Activated CD8-positive, alpha-beta memory T cell treated with anti-CD3 and anti-CD28 coated beads for 24 hours (primary cell): ENCODE data around the gene FZR1.

Source experiments
- DNase-seq: peaks from one replicate; pipeline ENCODE4 v3.0.0-alpha.2; 2020

FZR1 gene

DNA sequence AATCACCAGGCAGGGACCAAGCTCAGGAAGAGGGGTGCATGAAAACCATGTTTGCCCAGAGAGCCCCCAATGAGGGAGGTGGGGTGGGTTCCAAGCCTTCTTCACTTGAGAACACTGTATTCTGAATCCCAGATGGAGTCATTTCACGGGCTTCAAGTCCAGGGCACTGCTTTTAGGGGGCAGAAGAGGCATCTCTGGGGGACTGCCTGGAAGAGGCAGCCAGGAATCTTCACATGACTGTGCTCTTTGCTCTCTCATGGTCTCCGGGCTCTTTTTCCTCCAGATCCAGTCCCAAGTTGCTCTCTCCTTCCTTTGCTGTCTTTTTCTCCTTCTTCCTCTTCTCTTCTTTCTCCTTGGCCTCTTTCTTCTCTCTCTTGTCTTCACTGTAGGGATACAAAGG lies 31.5 kb upstream of the FZR1 start:
- no peak for DNase-seq

- DNase-seq: no peak
These were observed 30.7 kb upstream of the FZR1 start for GRCh38 chr19:3475449-3475848.

DNA sequence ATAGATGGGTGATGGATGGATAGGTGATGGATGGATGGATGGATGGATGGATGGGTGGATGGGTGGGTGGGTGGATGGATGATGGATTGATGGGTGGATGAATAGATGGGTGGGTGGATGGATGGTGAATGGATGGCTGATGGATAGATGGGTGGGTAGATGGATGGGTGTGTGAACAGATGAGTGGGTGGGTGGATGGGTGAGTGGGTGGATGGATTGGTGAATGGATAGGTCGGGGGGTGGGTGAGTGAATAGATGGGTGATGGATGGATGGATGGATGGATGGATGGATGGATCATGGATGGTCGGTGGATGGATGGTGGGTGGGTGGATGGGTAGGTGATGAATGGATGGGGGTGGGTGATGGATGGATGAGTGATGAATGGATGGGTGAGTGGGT lies 29.3 kb upstream of the FZR1 start:
- DNase-seq: no peak

- no peak for DNase-seq
These were observed 28.6 kb upstream of the FZR1 start for GRCh38 chr19:3477506-3477905.

DNA sequence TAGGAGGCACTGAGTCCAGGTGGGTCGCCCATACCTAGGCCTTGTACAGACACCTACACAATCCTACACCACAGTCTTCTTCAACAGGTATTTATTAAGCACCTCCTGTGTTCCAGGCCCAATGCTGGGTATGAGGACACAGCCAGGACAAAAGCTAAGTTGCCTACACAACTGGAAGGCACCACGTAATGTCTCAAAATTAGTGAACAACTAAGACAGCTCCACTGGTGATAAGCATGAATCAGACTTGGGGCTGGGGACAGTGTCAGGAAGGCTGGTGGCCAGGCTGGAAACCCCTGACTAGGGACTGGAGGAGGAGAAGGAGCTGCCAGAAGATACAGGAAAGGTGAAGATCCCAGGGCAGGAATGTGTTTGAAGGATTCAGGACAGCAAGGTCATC lies 28.2 kb upstream of the FZR1 start:
- DNase-seq: no peak

GRCh38 chr19:3478409-3479176 lies 27.5 kb upstream of the FZR1 start:
- peak; percentile 70 for DNase-seq

GRCh38 chr19:3479177-3479833 lies 26.8 kb upstream of the FZR1 start:
- DNase-seq: no peak

- DNase-seq: no peak
These were observed 26.3 kb upstream of the FZR1 start for GRCh38 chr19:3479834-3480215.

DNA sequence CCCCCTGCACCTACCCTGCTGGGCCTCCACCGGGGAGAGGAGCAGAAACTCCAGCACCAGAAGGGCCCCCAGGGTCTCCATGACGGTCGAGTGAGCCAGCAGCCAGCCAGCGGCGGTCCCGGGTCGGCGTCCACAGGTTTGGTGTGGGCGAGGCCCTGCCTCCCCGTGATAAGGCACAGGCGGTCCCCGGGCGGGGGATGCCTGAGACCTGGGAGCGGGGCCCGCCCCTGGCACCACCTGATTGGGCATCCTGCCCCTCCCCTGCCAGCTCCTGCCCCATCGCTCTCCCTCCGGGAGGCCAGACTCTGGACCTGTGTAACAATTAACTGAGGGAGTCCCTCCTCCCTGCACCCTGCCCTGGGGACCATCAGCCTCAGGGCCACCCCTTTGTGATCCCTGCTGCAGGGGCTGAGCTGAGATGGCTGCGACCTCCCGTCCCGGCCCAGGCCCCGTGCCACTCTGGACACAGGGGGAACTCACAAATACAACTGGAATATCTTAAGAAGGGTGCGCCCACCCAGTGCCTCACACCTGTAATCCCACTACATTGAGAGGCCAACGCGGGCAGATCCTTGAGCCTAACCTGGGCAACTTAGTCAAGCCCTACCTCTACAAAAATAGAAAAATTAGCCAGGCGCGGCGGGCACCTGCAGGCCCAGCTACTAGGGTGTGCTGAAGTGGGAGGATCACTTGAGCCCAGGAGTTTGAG lies 25.6 kb upstream of the FZR1 start, which contains the start of gene SMIM24:
TSS of gene SMIM24 (minus strand) at position 143 of the 709 bp plus-strand sequence. CDS start at position 81, 62 bp downstream.
- DNase-seq: no peak

DNA sequence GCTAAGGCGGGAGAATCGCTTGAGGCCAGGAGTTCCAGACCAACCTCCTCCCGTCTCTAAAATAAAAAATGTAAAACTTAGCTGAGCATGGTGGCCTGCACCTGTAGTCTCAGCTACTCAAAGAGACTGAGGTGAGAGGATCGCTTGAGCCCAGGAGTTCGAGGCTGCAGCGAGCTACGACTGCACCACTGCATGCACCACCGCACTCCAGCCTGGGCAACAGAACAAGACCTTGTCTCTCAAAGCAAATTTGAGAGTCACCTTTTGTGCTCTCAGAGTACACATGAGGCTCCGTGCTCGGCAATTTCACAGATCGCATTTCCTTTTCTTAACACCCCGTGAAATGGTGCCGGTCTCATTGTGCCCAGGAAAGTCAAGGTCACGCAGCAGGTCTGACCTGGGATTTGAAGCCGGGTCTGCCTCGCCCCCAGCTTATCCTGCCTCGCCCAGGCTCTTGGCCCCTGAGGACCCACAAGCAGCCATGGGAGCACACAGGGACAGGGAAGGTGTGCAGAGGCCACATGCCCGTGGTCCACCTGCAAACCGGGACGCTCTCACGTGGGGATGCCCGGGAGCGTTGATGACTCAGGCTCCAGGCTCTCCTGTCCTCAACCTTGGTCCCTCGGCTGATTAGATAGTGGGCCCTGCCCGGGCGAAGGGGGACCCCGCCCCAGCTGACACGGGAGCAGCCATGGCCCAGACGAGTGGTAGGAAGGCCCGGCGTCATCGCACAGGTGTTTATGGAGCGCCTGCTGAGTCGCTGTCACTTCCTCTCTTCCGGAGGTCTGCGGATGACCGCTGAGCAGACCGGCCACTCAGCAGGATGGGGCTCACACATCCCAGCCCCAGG lies 24.6 kb upstream of the FZR1 start:
- DNase-seq: no peak

GRCh38 chr19:3482507-3483225 lies 23.4 kb upstream of the FZR1 start:
- no peak for DNase-seq

DNA sequence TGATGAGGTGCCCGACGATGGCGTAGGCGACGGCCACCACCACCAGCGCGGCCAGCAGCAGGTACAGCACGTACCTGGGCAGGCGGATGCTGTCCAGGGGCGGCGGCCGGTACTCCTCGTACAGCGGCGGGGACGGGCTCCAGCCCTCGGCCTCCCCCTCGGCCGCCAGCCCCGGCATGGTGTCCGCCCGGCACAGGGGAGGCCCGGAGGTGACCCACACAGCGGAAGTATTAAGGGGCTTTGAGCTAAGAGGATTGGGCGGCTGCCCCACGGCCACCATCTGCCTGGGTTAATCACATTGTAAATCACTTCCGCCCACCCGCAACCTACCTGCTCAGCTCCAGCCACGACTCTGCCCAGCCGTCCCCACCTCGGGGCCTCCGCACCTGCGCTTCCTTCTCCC lies 22.9 kb upstream of the FZR1 start, which contains the start of gene SMIM44:
TSS of gene SMIM44 (minus strand) at position 216 of the 403 bp plus-strand sequence. CDS start at position 178, 38 bp downstream.
- DNase-seq: no peak

- no peak for DNase-seq
These were observed 14.6 kb upstream of the FZR1 start for GRCh38 chr19:3491396-3492119.

GRCh38 chr19:3492131-3492839 lies 13.8 kb upstream of the FZR1 start:
- no peak for DNase-seq

GRCh38 chr19:3492919-3493318 lies 13.2 kb upstream of the FZR1 start:
- DNase-seq: no peak

DNA sequence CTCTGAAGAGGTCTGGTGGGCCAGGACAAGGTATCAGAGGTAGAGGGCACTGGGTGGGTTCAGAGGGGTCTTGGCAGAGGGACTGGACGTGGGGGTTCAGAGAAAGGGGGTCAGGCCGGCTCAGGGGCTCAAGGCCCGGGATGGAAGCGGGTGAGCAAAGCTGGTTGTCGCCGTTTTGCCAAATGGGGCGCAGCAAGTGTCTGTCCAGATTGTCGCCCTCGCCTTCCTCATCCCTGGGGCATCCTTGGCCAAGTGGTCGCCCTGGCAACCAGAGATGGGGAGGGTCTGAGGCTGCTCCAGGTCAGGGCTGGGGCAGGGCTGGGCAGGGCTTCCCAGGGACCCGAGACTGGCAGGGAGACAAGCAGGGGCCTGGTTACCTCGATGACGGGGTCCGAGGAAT lies 12.5 kb upstream of the FZR1 start:
- DNase-seq: no peak

DNA sequence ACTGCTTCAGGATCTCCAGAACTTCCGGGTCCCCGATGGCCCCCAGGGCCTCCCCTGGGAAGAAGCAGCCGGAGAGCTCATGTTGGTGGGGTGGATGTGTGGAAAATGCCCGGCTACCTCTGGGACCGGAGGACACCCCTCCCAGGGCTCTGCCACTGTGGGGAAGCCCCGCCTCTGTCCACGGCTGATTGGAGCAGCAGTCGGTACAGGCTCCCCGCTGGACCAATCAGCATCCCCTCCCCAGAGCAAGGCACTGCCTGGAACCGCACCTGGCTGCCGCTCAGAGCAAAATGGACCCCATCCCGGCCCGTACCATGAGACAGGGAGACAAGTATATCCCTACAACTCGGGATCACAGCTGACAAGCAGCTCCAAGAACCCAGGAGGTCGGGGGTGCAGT lies 12.1 kb upstream of the FZR1 start:
- DNase-seq: no peak

GRCh38 chr19:3494559-3494958 lies 11.6 kb upstream of the FZR1 start:
- DNase-seq: no peak

GRCh38 chr19:3496392-3497273 lies 9.5 kb upstream of the FZR1 start:
- DNase-seq: no peak
